ENCODE measurements around the gene TMPRSS11F.
"Not testable (repeated sequence)": the region's sequence is repeated elsewhere in the genome, so short reads cannot be mapped to it uniquely, and the experiment has no call there.

Gene TMPRSS11F

DNA sequence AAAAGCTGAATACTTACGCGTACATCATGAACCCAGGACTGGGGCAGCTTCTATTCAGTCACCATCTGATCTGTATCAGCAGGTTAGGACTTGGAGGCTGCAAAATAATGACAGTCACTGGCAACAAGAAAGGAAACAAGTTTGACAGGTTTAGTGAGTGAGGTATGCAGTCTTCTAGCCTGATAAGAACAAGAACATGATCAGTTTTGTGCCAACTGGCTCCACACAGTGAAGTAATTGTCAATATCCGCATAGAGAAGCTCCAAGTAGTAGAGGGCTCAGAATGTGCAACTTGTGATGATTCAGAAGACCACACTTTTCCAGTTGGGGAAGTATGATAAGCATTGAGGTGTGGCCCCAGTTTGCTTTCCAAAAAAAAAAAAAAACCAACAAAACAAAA is at the start of gene TMPRSS11F:
TMPRSS11F (minus strand) TSS at position 77 of the 400 bp plus-strand sequence; CDS start at position 28, 49 bp downstream.
- no peak for DNase-seq

DNA sequence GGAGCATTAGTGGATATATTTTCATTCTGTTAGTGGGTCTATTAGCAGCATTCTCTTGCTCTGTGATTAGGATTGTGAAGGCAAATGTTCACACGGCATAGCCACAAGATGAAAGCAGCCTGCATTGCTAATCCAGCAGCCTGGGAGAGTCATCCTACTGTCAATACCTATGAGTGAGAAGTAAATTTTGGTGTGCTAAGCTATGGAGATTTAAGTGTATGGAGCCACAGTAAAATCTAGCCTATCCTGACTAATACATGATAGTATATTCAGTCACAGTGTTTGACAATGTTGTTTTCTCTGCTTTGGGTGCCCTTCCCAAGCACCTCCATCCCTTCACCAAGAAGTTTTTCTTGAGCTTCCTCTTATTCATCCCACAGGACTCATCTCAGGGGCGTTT is 47.2 kb upstream of the TMPRSS11F start:
- DNase-seq: no peak

DNA sequence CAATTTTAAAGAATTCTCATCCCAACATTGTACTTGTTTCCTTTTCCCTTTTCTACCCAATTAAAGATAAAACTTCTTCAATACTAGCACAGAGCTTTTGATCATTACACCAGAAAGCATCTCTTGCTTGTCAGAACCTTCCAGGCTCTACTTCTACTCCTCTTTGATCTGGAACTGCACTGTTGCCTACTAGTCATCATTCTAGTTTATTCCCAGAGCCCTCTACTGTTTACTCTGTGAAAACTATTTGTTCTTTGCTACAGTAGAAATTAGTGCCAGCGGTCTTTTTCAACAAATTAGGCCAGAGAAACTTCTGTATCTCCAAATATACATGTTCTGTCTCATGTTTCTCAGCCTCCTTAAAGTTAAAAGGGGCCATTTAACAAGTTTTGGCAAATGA is 46.8 kb upstream of the TMPRSS11F start:
- DNase-seq: no peak

DNA sequence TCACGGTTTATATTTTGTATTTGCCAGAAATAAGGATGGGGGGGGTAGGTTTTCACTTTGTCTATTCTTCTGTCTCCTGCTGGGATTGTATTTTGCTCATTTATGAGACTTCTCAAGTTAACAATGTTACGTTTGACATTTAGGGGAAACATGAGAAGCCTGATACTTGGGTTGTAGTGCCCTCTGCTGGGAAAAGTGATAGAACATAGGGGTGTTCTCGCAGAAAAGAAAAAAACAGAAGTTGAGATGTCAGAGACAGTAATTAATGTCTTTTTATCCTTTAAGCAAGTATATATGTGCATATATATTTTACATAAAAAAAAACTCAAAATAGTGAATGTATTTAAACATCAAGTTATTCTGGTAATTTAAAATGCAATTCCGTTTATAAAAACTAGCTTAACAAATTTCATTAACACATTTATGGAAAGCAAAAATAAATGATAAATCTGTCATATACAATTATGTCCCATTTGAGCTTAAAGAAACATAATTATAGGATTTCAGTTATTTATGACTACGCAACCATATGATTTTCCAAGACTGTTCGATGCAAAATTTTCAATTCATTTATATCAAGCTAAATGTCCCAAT is 46.0 kb upstream of the TMPRSS11F start:
- DNase-seq: peak; percentile 16

DNA sequence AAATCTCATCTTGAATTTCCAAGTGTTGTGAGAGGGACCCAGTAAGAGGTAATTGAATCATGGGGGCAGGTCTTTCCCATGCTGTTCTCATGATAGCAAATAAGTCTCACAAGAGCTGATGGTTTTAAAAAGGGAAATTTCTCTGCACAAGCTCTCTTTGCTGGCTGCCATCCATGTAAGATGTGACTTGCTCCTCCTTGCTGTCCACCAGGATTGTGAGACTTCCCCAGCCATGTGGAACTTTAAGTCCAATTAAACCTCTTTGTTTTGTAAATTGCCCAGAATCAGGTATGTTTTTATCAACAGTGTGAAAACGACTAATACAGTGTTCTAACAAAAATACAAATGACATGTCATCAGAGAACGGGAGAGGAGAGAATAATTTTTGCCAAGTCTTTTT is 44.7 kb upstream of the TMPRSS11F start:
- not testable (repeated sequence) for DNase-seq

DNA sequence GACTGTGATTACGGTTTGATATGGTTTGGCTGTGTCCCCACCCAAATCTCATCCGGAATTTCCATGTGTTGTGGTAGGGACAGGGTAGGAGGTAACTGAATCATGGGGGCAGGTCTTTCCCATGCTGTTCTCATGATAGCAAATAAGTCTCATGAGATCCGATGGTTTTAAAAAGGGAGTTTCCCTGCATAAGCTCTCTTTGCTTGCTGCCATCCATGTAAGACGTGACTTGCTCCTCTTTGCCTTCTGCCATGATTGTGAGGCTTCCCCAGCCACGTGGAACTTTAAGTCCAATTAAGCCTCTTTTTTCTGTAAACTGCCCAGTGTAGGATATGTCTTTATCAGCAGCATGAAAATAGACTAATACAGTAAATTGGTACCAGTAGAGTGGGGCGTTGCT is 42.5 kb upstream of the TMPRSS11F start:
- DNase-seq: not testable (repeated sequence)

DNA sequence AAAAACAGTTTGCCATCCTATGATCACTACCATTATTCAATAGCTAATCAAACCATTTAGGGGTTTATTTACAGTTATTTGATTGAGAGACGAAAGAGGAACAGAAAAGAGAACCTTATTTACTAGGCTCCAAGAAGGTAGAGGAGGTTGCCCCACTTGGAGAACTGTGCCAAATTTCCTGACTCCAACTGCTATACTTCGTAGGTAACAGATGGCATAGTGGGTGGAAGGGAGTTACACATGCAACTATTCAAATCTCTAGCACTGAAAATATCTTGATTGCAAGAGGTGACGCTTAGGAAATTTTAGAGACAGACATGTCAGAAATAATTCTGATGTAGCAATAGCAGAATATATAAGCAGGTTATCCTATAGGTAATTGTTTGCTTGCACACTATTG is 38.0 kb upstream of the TMPRSS11F start:
- no peak for DNase-seq

DNA sequence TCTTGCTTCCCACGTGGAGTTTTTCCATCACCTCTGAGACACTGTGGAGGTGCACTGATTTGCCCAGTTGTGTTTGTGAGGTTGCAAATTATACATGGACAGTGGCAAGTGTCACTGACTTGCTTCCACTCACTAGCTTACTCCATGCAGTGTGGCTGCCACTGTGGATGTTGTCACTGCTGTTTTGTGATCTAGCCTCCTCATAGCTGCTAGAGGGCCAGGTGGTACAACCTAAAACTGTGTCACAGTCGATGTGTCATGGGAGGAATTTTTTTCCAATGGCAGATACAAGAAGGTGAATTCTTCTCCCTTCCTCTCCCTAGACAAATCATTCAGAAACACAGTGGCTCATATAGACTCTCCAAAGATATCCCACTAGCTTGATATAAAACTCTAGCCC is 37.5 kb upstream of the TMPRSS11F start:
- DNase-seq: no peak

DNA sequence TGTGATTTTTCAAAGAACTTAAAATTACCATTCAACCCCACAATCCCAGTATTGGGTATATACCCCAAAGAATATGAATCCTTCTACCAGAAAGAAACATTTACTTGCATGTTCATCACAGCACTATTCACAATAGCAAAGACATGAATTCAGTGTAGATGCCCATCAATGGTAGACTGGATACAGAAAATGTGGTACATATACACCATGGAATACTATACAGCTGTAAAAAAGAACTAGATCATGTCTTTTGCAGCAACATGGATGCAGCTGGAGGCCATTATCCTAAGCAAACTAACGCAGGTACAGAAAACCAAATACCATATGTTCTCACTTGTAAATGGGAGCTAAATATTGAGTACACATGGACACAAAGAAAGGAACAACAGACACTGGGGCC is 34.1 kb upstream of the TMPRSS11F start:
- DNase-seq: no peak

DNA sequence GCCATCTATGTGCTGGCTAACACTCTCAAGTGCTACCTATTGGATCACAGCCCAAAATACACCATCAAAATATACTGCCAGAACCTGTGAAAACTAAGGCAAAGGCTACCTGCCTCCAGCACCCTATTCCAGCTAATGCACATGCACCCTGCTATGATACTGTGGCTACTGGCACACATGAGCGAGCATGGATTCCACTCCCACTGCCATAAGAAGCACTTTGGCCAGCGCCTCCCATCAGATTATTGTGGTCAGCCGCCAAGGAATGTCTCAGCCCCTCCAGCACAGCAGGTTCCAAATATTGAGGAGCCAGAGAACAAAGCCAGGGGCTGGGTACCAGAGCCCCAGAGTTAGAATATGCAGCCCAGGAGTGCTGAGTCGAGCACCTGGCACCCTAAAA is 32.5 kb upstream of the TMPRSS11F start:
- DNase-seq: no peak

DNA sequence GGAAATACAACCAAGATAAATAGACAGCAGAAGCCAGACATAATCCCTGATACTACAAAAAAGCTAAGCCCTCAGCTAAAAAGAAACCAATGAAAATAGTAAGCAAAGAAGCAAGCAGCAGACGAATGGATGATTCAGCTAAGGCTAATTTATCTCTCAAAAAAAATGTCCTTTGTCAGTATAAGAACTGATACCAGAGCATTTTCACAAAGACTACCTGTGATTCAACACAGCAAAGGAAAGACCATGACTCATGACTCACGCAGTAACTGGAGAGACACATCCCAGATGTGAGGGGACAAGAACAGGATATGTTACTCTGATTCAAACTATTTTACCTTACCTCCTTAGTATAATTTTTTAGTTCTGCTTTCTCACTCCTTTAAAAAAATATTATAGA is 22.7 kb upstream of the TMPRSS11F start:
- no peak for DNase-seq

DNA sequence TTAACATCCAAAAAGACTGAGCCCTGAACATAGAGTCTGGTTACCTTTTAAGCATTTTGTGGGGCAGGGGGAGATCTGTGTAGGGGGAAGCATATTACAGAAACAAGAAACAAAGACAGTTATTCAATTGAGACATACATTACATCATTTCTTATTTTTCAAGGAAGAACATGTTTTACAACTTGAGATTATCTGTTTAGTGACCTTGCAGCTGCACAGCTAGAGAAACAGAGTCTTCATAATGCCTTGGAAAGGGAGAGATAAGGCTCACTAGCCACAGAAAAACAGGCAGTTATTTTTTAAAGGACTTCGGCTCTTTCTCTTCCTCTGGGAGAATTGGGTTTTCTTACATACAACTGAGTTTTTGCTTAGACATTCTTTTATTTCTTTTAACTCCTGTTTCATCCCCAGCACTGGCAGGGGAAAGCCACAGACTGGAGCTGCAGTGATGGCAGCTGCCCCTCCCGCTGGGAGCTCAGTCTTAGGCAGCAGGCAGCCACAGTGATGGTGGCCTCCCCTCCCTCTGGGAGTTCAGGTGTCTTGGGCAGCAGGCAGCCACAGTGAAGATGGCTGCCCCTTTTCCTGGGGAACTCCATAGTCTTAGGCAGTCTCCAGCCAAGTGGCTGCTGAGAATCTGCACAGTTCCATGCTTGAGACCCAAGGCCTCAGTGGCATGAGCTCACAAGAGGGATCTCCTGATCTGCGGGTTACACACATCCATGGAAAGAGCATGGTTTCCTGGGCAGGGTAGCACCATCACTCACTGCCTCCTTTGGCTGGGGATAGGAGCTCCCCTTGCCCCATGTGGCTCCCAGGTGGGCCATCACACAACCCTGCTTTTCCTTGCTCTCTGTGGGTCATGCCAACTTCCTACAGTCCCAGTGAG is 19.4 kb upstream of the TMPRSS11F start:
- DNase-seq: no peak

DNA sequence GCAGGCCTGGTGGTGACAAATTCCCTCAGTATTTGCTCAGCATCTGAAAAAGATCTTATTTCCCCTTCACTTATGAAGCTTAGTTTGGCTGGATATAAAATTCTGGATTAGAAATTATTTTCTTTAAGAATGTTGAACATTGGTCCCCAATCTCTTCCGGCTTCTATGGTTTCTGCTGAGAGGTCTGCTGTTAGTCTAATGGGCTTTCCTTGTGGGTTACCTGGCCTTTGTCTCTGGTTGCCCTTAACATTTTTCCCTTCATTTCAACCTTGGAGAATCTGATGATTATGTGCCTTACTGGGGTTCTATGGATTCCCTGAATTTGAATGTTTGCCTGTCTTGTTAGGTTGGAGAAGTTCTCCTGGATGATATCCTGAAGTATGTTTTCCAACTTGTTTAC is 17.4 kb upstream of the TMPRSS11F start:
- no peak for DNase-seq

DNA sequence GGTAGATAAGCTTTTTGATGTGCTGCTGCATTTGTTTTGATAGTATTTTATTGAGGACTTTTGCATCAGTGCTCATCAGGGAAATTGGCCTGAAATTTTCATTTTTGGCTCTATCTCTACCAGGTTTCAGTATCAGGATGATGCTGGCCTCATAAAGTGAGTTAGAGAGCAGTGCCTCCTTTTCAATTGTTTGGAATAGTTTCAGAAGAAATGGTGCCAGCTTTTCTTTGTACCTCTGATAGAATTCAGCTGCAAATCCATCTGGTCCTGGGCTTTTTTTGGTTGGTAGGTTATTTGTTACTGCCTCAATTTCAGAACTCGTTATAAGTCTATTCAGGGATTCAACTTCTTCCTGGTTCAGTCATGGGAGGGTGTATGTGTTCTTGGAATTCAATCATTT is 15.6 kb upstream of the TMPRSS11F start:
- no peak for DNase-seq

DNA sequence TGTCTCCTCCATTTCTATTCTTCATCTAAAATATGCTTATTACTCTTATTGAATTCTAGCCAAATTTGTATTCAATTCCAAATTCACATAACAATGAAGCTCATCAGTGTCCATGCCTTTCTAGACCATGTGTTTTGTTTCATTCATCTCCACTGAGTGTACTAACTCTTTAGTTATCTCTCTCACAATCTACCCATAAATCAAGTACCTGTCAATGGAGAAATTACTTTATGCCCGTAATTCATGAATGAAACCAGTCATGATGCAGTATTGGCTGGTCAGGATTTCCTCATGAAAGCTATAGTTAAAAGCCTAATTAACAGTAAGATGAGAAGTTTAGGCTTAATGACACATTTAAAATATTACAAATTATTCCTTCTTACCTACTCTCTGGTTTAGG is 12.2 kb upstream of the TMPRSS11F start:
- DNase-seq: no peak

DNA sequence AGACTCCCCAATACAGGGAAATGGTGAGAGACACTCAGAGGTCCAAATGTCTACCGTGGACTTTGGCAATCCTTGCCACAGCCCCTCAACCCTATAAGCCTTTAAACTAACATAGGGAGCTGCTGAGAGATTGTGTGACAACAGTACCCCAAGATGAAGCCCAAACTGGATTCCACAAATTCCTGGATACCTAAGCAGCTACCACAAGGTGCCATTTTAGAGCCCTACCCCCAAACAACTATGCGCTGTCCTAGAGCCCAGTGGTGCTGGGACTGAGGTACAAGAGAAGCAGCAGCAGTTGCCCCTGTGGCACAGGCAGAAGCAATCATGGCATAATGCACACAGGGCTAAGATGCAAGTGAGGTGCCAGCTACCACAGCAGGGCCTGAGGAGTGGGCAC is 2.7 kb upstream of the TMPRSS11F start:
- no peak for DNase-seq

DNA sequence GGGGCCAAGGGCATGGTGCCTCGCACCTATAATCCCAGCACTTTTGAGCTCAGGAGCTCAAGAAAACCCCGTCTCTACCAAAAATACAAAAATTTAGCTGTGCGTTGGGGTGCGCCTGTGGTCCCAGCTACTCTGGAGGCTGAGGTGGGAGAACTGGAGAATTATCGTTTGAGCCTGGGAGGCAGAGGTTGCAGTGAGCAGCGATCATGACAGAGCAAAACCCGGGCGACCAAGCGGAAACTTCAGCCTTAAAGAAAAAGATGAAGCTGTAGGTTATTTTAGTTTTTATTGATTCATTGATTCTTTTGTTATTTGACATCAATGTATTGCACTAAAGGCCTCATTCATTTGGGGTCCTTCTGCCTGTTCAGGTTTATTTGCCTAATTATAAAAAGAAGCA is 5.4 kb downstream of the TMPRSS11F start:
- DNase-seq: no peak

DNA sequence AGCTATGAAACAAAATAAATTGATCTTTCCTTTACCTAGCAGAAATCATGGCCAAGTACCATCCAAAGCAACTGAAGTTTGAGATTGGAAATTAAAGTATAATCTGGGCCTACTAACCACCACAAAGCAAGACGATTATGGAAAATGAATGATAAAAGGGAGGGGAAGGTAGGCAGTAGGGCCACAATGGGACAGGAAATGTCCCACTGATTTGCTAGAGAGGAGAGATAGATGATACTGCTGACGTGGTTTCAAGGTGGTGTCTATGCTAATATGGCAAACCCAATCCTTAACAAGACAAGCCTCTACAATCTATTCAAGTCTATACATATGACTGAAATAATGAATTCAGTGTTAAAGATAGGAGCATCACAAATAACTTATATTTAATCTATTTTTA is 6.1 kb downstream of the TMPRSS11F start:
- no peak for DNase-seq

DNA sequence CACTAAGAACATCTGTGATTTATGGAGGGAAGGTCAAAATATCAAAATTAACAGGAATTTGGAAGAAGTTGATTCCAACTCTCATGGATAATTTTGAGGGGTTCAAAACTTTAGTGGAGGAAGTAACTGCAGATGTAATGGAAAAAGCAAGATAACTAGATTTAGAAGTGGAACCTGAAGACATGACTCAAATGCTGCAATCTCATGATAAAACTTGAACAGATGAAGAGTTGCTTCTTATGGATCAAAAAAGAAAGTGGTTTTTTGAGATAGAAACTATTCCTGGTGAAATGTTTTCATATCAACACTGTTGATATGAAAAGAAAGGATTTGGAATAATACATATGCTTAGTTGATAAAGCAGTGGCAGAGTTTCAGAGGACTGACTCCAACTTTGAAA is 9.7 kb downstream of the TMPRSS11F start:
- DNase-seq: no peak

DNA sequence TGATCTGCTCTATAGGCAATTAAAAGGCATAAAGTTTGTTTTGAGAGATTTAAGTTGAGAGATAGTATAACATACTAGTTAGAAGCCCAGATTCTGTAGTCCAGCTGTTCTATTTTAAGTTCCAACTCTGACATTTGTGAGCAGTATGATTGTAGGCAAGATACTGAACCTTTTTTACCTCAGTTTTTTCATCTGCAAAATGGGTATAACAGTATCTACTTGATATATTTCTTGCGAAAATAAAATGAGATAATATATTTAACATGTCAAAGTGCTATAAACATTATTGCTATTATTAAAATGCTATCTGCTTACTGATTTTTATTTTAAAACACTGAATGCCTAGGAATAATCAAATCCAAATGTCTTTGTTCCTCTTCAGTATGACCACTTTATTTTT is 19.2 kb downstream of the TMPRSS11F start:
- DNase-seq: no peak

DNA sequence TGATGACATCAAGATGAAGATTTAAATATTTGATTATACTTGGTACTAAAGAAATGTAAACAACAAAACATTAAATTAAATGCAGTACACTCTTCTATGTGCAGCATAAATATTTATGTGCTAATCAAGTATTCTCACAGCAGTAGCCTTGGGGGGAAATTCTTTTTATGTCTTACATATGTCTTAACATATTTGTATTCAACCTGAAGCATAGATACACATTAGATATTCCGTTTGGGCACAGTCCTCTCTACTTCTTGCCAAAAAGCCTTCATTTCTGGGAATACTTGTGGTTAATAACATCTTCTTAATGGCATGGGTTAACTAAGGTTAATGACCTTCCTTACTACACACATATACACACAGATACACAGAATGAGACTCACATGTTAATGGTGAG is 19.8 kb downstream of the TMPRSS11F start:
- no peak for DNase-seq

DNA sequence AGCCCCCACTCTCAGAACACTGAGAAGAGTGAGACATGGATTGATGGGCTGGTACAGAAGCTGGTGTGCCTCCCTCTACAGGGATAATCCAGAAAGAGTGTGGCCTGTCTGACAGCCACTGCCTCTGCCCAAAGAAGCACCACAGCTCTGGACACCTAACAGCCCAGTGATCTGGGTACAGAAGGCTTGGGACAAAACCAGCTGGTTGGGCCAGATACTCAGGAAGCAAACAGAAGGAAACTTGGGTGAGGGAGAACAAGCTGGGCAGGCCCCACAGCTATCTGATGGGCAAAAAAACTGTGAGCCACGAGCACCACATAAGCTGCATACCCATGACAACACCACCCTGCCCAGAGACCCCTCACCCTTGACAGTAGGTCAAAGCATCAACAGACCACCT is 46.9 kb downstream of the TMPRSS11F start:
- no peak for DNase-seq

DNA sequence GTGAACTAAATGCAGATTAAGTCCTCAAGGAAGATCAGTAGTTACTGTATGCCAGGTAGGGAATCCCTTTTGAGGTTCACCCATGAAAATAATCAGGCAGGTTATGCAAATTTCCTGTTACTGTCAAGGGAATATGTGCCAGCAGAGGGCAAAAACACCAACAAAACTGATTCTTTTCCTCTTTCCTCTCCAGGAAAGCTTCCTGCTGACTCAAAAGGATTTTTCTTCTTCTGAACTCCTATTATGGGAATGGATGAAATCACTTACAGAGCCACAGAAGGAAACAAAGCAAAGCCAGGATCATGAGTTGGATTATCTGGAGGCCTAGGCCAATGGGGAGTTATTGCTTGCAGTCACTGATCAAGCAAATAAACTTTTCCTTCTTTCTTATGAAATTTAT is 49.7 kb downstream of the TMPRSS11F start:
- DNase-seq: no peak

DNA sequence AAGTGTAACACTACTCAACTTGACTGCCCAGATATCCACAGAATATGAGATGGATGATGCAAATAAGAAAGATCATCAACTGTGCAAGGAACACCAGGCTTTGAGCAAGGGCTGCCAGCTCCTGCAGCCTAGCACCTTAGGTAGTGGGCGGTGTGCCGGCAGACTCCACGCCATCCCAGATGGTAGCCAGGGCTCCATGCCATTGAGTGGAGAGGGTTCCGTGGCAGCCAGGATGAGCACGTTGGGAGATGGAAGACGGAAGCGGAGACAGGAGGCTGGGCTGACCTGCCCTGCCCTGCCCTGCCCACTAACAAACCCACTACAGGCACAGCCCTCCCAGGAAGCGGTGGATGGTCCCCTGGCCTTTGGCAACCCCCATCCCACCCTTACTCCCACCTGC is 51.9 kb downstream of the TMPRSS11F start:
- no peak for DNase-seq

DNA sequence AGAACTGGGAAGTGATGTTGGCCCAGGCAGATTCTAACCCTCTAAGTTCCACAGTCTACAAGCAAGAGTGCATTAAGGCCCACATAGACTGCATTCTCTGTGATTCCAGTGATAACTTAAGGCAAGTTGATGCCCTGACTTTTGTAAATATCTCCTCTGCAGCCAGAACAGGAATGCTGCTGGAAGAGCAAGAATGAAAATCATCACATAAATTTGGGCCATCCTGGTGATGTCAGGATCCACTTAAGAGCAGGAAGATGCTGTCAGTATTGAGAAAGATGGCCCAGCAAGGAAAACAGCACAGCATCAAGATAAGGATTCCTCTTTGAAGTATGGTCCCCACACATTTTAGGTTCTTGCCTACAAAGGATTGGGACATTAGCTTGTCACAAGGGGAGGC is 52.4 kb downstream of the TMPRSS11F start:
- DNase-seq: no peak
